K562 (cell line): ENCODE data around the gene DPP9. TPM values are rescaled to one million over a fixed set of nuclear protein-coding genes. Genes with fewer than 3 reads are reported as not detected.

Experiments used
- ADNP ChIP-seq: fragments of 200-800 bp; sonication (Bioruptor generic); IDR thresholded peaks from 2 replicates; pipeline ENCODE4 v1.6.1; 2016; ENCODE audit warnings: missing genetic modification characterization, missing compliant biosample characterization
- ARID2 ChIP-seq: fragments of 450-650 bp; IDR thresholded peaks from 2 replicates; pipeline ENCODE4 v1.6.1; 2017; ENCODE audit warnings: antibody characterized with exemption, mild to moderate bottlenecking
- ATF2 ChIP-seq: sonication (generic); formaldehyde crosslinking; IDR thresholded peaks from 2 replicates; pipeline ENCODE4 v1.8.1; 2022; ENCODE audit warnings: missing genetic modification reagents
- CHD7 ChIP-seq: fragments of 200-600 bp; sonication (generic); IDR thresholded peaks from one replicate; pipeline ENCODE4 v1.6.1; 2012; ENCODE audit warnings: mild to moderate bottlenecking, low read depth, low read length, inconsistent platforms
- FOSL1 ChIP-seq: fragments of 200-800 bp; sonication (Bioruptor generic); conservative IDR thresholded peaks from 2 replicates; pipeline ENCODE4 v1.6.1; 2016; ENCODE audit warnings: missing genetic modification characterization, missing compliant biosample characterization
- HDAC3 ChIP-seq: fragments of 450-650 bp; IDR thresholded peaks from 2 replicates; pipeline ENCODE4 v1.6.1; 2018; ENCODE audit warnings: borderline replicate concordance, mild to moderate bottlenecking, moderate library complexity; ENCODE audit not compliant: partially characterized antibody
- MCM2 ChIP-seq: fragments of 450-650 bp; IDR thresholded peaks from 2 replicates; pipeline ENCODE4 v1.6.1; 2017; ENCODE audit warnings: low read depth, mild to moderate bottlenecking
- MITF ChIP-seq: IDR thresholded peaks from 2 replicates; pipeline ENCODE4 v1.6.1; 2014; ENCODE audit warnings: antibody characterized with exemption
- PCBP2 ChIP-seq: fragments of 200-400 bp; formaldehyde crosslinking; IDR thresholded peaks from 2 replicates; pipeline ENCODE4 v1.6.1; 2018; ENCODE audit warnings: low read length, low read depth, mild to moderate bottlenecking, moderate library complexity; ENCODE audit not compliant: poor library complexity, severe bottlenecking
- SP2 ChIP-seq: IDR thresholded peaks from 2 replicates; pipeline ENCODE4 v1.6.1; 2011; ENCODE audit warnings: mild to moderate bottlenecking, low read depth, low read length, moderate library complexity; ENCODE audit not compliant: poor library complexity, severe bottlenecking; ENCODE audit errors: extremely low read depth
- SPI1 ChIP-seq: IDR thresholded peaks from 2 replicates; pipeline ENCODE4 v1.6.1; 2011; ENCODE audit warnings: low read depth, low read length, control low read depth, borderline replicate concordance
- SREBF1 ChIP-seq: fragments of 150-350 bp; IDR thresholded peaks from 2 replicates; pipeline ENCODE4 v1.6.1; 2014; ENCODE audit warnings: antibody characterized with exemption, low read depth, low read length, borderline replicate concordance
- ZFPM2 ChIP-seq: fragments of 250-450 bp; sonication (Bioruptor Pico); IDR thresholded peaks from 2 replicates; pipeline ENCODE4 v1.5.1; 2022; ENCODE audit warnings: mild to moderate bottlenecking
- ZNF121 ChIP-seq: sonication (generic); formaldehyde crosslinking; conservative IDR thresholded peaks from 2 replicates; pipeline ENCODE4 v1.8.0; 2022; ENCODE audit warnings: missing genetic modification reagents
- ZNF23 ChIP-seq: fragments of 250-450 bp; sonication (Bioruptor Pico); IDR thresholded peaks from 2 replicates; pipeline ENCODE4 v1.4.0; 2020; ENCODE audit warnings: mild to moderate bottlenecking
- polyA plus RNA-seq, 8 experiments: library from polyadenylated mRNA; depleted of rRNA in 4 of 8; stranded (reverse) in 5 of 8; unstranded in 3 of 8; fragments of >200 nt; fragmentation: Nextera tagmentation in 2 of 8; fragmentation: Illumina TruSeq in 1 of 8; extraction: Ambion mirVana in 2 of 8; extraction: Trizol in 1 of 8; gene quantifications; 2 replicates each; pipeline versions ENCODE4 v1.2.1 to v1.2.3, GENCODE V29; 2011 to 2014; ENCODE audit warnings: inconsistent platforms in 1 of 8, missing spikeins in 1 of 8
- total RNA-seq, 7 experiments: library from RNA; depleted of rRNA in 6 of 7; stranded (reverse); fragments of >200 nt in 6 of 7; fragmentation: Illumina TruSeq in 2 of 7; extraction: Trizol in 2 of 7; gene quantifications; 2 replicates each; pipeline versions ENCODE4 v1.2.1 to v1.2.3, GENCODE V29; 2011 to 2021; ENCODE audit warnings: low replicate concordance in 1 of 7

DPP9 gene
- total and polyA plus RNA-seq, 9 of the 15 experiments (the other 6 are each of a cell fraction or from before 2014, with no cell fraction given), result 0.90 to 66.7 (median 24.5) TPM

GRCh38 chr19:4730740-4731171 is 7.1 kb upstream of the DPP9 start (continued):
- TF ChIP-seq CHD7 (no peak), HDAC3 (no peak), MCM2 (no peak), ATF2 (CRISPR knock-in tag) (no peak), ZNF121 (CRISPR knock-in tag) (no peak), ADNP (tag) (peak; percentile 64; the same call in 1 of the 2 replicates), MITF (no peak), SP2 (no peak), ZNF23 (CRISPR knock-in tag) (no peak), ARID2 (no peak), PCBP2 (no peak), ZFPM2 (CRISPR knock-in tag) (no peak), SPI1 (peak; percentile 41; the same call in 1 of the 2 replicates), FOSL1 (tag) (no peak), SREBF1 (no peak)
